Measurements from ENCODE around the gene PDGFRB.

- TF ChIP-seq CTCF (IDR thresholded peaks at IDR 0.05), result no peak
- no peak for TF ChIP-seq POLR2A (IDR thresholded peaks at IDR 0.05)
Observed at GRCh38 chr5:150132740-150133139, 22.9 kb downstream of the PDGFRB start.
